ENCODE data around the gene PDPR.
A peak's percentile ranks its signal among the peaks of the same experiment; 100 is the strongest.
"Not testable (repeated sequence)": the region's sequence is repeated elsewhere in the genome, so short reads cannot be mapped to it uniquely, and the experiment has no call there.

The PDPR gene

DNA sequence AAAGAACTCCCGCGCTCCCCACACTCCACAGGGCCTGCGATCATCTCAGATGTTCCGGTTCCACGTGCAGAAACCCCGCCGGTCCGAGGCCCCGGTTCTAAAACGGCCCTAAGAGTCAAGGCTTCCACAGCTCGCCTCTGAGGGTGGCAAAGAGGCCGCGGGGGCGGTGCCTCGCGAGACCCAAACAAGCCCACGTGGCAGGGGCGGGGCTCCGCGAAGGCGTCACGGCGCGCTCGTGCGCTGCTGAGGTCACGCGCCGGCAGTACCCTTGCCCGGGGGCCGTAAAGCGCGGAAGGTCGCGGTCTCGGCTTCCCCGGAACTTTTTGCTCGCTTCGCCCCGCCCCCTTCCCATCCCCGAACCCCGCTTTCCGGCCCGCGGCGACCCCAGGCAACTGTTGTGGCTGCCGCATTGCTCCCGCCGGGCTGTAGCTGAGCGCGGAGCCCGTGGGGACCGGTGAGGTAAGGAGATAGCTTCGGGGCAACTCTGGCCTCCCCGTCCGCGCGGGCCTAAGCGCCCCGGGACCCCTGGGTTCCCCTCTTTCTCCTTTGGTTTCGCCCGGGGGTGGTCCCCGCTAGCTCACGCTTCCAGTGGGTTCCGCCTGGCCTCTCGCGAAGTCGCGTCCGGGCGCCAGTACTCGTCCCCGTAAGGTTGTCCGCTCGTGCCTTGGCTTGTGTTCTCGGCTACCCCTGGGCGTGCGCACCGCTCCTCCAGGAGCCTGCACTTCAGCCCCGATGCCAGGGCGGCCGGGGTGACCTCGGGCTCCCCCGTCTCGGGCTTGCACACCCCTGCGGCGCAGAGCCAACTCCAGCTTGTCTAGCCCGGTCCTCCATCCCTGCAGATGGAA is at the start of gene PDPR:
TSS of gene PDPR (plus strand) at position 351 of the 845 bp plus-strand sequence. CDS start 6,161 bp downstream, outside the sequence.
- peak within 1 kb of the TSS; percentile 78 to 94 (median 88) for H3K4me3 Mint-ChIP-seq
- H3K4me1 Mint-ChIP-seq, result peaks cover 19% of the 10 kb centered on the region
- peak within 1 kb of the TSS in 2 of 3 experiments; percentile 79 to 84 for H3K27ac Mint-ChIP-seq
- not testable (repeated sequence) for H3K9me3 Mint-ChIP-seq; H3K27me3 Mint-ChIP-seq (ENCODE audit: low read depth)
- peaks cover 14% of the 10 kb centered on the region for H3K36me3 Mint-ChIP-seq (ENCODE audit: low read depth)

- H3K27ac Mint-ChIP-seq, result peak overlapping the region in 2 of 3 experiments; percentile 60 to 83
- H3K27me3 Mint-ChIP-seq (ENCODE audit: low read depth); H3K9me3 Mint-ChIP-seq; H3K36me3 Mint-ChIP-seq (ENCODE audit: low read depth): not testable (repeated sequence)
- peaks cover 17% of the 10 kb centered on the region for H3K4me1 Mint-ChIP-seq
- peak overlapping the region; percentile 82 to 86 (median 84) for H3K4me3 Mint-ChIP-seq
Observed at GRCh38 chr16:70064841-70065370, 49.2 kb upstream of the PDPR start.

GRCh38 chr16:70065376-70065745 is 48.8 kb upstream of the PDPR start:
- Mint-ChIP-seq H3K4me1 (peaks cover 17% of the 10 kb centered on the region), H3K4me3 (peak overlapping the region; percentile 83 to 91 (median 84))
- H3K9me3 Mint-ChIP-seq; H3K36me3 Mint-ChIP-seq (ENCODE audit: low read depth); H3K27me3 Mint-ChIP-seq (ENCODE audit: low read depth); H3K27ac Mint-ChIP-seq: not testable (repeated sequence)

DNA sequence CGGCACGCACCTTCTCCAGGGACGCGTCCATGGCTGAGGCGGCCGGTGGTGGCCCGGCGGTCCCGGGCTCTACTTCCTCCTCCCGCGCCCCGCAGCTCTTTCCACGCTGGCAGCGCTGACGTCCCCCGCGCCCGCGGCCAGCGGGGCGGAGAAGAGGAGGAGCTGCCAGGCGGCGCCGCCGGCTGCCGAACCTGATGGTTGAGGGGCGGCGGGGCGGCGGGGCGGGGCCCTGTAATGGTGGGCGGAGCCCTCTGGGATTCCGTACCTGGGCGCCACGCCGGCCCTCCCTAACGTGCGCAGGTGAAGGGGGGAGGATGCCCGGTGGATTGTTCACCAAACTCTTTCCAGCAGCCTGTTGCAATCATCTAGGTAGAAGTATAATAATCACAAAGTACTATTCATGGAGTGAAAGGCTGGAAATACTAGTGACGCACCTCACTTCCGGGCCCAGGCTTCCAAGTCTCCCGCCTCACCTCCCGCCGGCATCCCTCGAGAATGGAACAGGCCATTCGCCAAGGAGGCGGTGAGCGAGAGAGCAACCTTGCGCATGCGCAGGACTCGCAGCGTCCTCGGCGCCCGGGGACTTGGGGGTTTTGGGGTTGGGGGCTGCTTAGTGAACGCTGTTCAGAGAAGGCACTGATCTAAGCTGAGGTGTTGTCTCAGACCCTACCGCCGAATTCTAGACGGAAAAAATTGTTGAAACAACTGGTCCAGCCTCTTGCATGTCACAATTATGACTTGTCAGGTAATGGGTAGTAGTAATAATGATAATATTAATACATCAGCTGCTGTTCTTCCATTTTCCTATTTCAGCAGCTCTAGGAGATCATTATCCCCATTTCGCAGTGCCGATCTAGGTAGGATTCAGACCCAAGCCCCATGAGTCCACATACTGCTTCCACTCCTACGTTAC is 48.1 kb upstream of the PDPR start:
- Mint-ChIP-seq H3K27ac (peak overlapping the region; percentile 33 to 87 (median 80)), H3K4me1 (peaks cover 14% of the 10 kb centered on the region), H3K4me3 (peak overlapping the region; percentile 83 to 91 (median 90))
- H3K36me3 Mint-ChIP-seq (ENCODE audit: low read depth); H3K9me3 Mint-ChIP-seq; H3K27me3 Mint-ChIP-seq (ENCODE audit: low read depth): not testable (repeated sequence)

- Mint-ChIP-seq H3K27ac (peak overlapping the region in 1 of 3 experiments; percentile 62), H3K4me1 (peaks cover 12% of the 10 kb centered on the region), H3K4me3 (peak overlapping the region; percentile 83 to 85 (median 83))
- not testable (repeated sequence) for H3K27me3 Mint-ChIP-seq (ENCODE audit: low read depth); H3K9me3 Mint-ChIP-seq; H3K36me3 Mint-ChIP-seq (ENCODE audit: low read depth)
Observed at GRCh38 chr16:70066751-70067150, 47.4 kb upstream of the PDPR start.

DNA sequence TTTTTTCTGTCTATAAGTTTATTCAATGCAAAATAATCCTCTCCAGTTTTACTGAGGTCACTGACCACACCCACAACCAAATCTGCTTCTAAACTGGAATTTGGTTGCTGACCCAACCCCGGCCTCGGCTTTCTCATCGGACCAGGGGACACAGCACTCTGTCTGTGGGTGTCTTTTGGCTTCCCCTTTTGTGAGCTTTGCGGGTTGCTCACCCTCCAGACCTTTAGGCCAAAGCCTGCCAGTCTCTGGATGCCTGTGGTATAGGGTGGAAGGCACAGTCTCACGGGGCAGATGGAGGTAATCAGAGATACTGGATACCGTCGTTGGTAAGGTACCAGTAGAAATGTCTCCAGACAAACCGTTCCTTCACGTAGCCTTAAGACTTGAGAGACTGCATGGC is 35.1 kb upstream of the PDPR start:
- H3K36me3 Mint-ChIP-seq (ENCODE audit: low read depth); H3K27me3 Mint-ChIP-seq (ENCODE audit: low read depth); H3K27ac Mint-ChIP-seq; H3K9me3 Mint-ChIP-seq; H3K4me3 Mint-ChIP-seq; H3K4me1 Mint-ChIP-seq: not testable (repeated sequence)

GRCh38 chr16:70081219-70081618 is 32.9 kb upstream of the PDPR start:
- H3K27me3 Mint-ChIP-seq (ENCODE audit: low read depth); H3K4me3 Mint-ChIP-seq; H3K4me1 Mint-ChIP-seq; H3K36me3 Mint-ChIP-seq (ENCODE audit: low read depth); H3K27ac Mint-ChIP-seq; H3K9me3 Mint-ChIP-seq: not testable (repeated sequence)

DNA sequence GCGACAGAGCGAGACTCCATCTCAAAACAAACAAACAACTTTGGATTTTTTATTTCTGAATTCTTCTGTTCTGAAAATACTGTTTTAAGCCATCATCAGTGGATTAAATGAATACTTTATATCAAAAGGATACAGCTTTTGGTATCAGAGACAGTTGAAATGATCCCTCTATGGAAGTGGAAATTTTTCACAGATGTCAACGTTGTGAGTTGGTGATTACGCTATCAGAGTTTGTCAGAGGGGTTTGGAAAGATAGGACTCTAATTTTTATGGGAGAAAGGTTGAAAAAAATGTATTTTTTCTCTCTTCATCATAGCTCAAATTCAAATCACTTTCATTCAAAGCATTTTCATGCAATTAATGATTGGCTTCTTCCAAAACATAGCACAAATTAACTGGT is 30.2 kb upstream of the PDPR start:
- not testable (repeated sequence) for H3K4me3 Mint-ChIP-seq; H3K9me3 Mint-ChIP-seq; H3K36me3 Mint-ChIP-seq (ENCODE audit: low read depth); H3K27ac Mint-ChIP-seq; H3K4me1 Mint-ChIP-seq; H3K27me3 Mint-ChIP-seq (ENCODE audit: low read depth)

DNA sequence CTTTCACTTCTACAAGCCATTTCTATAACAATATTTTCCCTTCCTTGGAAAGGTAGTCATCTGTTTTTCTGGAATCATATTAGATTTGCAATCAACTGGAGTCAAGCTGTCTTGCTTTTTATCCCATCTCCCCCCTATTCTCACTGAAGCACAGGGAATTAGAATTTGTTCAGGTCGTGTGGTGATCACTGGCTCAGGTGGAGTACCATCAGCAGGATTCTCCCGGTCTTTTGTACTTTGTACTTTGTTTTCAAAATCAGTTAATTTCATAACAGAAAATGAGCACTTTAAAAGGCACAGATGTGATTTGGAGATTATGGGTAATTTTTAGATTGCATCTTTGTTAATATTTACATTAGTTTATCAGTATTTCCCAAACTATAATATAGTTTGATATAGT is 26.0 kb upstream of the PDPR start:
- H3K27me3 Mint-ChIP-seq (ENCODE audit: low read depth); H3K9me3 Mint-ChIP-seq; H3K36me3 Mint-ChIP-seq (ENCODE audit: low read depth); H3K4me1 Mint-ChIP-seq; H3K4me3 Mint-ChIP-seq; H3K27ac Mint-ChIP-seq: not testable (repeated sequence)

DNA sequence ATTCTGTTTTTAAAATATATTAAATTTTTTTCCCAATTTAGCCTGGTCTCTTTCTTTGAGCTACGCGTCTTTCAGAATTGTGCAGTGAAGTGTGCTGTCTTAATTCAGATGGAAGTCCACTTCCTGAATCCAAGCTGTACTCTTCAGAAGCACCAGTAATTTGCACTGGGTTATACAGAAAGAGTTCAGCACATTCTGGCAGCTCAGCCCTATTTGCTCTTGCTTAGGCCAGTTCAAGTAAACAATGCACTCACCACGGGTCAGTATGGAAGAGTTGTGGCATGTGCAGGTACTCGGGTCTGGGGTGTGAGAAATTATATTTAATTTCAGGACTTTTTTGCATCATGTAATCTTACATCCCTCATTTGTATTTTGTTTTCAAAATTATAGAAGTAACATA is 25.3 kb upstream of the PDPR start:
- not testable (repeated sequence) for H3K36me3 Mint-ChIP-seq (ENCODE audit: low read depth); H3K4me3 Mint-ChIP-seq; H3K9me3 Mint-ChIP-seq; H3K4me1 Mint-ChIP-seq; H3K27me3 Mint-ChIP-seq (ENCODE audit: low read depth); H3K27ac Mint-ChIP-seq

GRCh38 chr16:70089289-70089688 is 24.8 kb upstream of the PDPR start:
- not testable (repeated sequence) for H3K9me3 Mint-ChIP-seq; H3K4me3 Mint-ChIP-seq; H3K27ac Mint-ChIP-seq; H3K36me3 Mint-ChIP-seq (ENCODE audit: low read depth); H3K4me1 Mint-ChIP-seq; H3K27me3 Mint-ChIP-seq (ENCODE audit: low read depth)

DNA sequence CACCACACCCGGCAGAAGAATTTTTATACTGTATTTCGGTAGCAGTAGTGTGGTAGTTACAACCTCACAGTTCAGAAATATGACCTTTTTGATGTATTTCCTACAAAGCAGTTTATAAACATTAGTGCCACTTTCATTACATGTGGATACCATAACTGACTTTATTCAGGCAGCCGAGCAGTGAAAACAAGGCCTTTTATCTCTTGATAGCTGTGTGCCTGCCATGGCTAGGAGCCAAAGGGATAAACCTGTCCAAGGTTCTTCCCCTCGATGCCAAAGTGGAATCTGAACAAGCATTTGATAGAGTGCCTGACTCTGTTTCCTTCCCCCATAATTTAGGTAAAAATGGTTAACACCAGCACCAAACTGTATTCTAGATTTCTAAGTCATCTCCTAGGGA is 23.0 kb upstream of the PDPR start:
- not testable (repeated sequence) for H3K4me1 Mint-ChIP-seq; H3K36me3 Mint-ChIP-seq (ENCODE audit: low read depth); H3K4me3 Mint-ChIP-seq; H3K27me3 Mint-ChIP-seq (ENCODE audit: low read depth); H3K9me3 Mint-ChIP-seq; H3K27ac Mint-ChIP-seq

- not testable (repeated sequence) for H3K27ac Mint-ChIP-seq; H3K9me3 Mint-ChIP-seq; H3K27me3 Mint-ChIP-seq (ENCODE audit: low read depth); H3K36me3 Mint-ChIP-seq (ENCODE audit: low read depth); H3K4me3 Mint-ChIP-seq; H3K4me1 Mint-ChIP-seq
Observed at GRCh38 chr16:70094096-70094495, 20.0 kb upstream of the PDPR start.

DNA sequence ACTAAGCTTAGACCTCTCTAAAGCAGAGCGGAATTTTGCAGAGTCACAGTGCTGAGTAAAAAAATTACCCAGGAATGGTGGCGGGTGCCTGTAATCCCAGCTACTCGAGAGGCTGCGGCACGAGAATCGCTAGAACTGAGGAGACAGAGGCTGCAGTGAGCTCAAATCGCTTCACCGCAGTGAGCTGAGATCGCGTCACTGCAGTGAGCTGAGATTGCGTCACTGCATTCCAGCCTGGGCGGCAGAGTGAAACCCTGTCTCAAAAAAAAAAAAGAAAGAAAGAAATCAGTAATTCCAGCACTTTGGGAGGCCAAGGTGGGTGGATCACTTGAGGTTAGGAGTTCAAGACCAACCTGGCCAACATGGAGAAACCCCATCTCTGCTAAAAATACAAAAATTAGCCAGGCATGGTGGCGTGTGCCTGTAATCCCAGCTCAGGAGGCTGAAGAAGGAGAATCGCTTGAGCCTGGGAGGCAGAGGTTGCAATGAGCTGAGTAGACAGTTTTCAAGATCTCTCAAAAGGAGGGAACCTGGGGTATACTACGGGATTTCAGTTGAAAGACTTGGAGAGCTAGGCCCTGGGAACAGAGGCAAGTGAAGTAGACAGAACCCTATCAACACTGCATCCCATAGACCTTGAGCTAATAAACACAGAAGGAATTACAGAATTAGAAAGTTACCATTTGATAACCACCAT is 4.4 kb upstream of the PDPR start:
- H3K9me3 Mint-ChIP-seq; H3K27ac Mint-ChIP-seq; H3K4me3 Mint-ChIP-seq; H3K27me3 Mint-ChIP-seq (ENCODE audit: low read depth); H3K36me3 Mint-ChIP-seq (ENCODE audit: low read depth); H3K4me1 Mint-ChIP-seq: not testable (repeated sequence)

All from nephron (organoid).